Activated CD4-positive, alpha-beta T cell treated with anti-CD3 and anti-CD28 coated beads, Interleukin-2, Interleukin-6, amounts not matched to agents 100 ng/mL and 50 ng/mL, durations not matched to agents 16 hours and 8 hours (primary cell): ENCODE data around the gene ARFIP1.
"Not testable (repeated sequence)": the region's sequence is repeated elsewhere in the genome, so short reads cannot be mapped to it uniquely, and the experiment has no call there.

Experiments used
- DNase-seq: peaks from one replicate; pipeline ENCODE4 v3.0.0-alpha.2; 2020

Gene ARFIP1, protein sequence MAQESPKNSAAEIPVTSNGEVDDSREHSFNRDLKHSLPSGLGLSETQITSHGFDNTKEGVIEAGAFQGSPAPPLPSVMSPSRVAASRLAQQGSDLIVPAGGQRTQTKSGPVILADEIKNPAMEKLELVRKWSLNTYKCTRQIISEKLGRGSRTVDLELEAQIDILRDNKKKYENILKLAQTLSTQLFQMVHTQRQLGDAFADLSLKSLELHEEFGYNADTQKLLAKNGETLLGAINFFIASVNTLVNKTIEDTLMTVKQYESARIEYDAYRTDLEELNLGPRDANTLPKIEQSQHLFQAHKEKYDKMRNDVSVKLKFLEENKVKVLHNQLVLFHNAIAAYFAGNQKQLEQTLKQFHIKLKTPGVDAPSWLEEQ

DNA sequence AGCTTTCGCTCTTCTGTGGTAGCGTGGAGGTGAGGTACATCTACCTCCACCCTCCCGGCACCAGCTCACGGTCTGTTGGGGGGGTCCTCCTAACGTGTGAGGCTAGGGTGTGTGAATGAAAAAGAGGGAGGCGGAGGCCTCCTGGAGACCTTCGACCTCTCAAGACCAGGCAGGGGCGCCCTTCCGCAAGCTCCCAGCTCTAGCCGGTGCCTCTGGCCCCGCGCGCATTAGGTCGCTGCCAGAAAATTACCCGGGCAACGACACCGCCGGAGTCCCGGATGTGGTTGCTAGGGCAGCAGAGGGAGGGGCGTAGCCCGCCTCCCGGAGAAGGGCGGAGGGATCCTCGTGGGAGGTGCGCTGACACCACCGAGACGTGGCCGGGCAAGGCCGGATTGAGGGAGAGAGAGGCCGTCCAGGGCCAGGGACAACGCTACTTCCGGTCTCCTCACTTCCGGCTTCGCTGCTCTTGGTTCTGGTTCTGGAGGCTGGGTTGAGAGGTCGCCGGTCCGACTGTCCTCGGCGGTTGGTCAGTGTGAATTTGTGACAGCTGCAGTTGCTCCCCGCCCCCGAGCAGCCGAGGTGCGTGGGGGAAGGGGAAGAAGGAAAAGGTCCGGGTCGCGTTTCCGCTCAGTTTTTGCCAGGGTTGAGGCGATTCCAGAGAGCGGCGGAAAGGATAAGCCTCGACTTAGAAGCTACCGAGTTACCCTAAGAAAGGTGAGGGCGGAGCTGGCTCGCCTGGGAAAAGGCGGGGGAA lies at the start of gene ARFIP1, which contains the start of gene TIGD4:
Gene ARFIP1 (plus strand): TSS at position 442 of the 754 bp plus-strand sequence. CDS start 49,680 bp downstream, outside the sequence.
Gene TIGD4 (minus strand): TSS at position 218 of the 754 bp plus-strand sequence. CDS start 8,726 bp downstream, outside the sequence.
- peak; percentile 98 for DNase-seq

- DNase-seq: no peak
These were observed 47.8 kb upstream of the ARFIP1 start for GRCh38 chr4:152731997-152732396.

DNA sequence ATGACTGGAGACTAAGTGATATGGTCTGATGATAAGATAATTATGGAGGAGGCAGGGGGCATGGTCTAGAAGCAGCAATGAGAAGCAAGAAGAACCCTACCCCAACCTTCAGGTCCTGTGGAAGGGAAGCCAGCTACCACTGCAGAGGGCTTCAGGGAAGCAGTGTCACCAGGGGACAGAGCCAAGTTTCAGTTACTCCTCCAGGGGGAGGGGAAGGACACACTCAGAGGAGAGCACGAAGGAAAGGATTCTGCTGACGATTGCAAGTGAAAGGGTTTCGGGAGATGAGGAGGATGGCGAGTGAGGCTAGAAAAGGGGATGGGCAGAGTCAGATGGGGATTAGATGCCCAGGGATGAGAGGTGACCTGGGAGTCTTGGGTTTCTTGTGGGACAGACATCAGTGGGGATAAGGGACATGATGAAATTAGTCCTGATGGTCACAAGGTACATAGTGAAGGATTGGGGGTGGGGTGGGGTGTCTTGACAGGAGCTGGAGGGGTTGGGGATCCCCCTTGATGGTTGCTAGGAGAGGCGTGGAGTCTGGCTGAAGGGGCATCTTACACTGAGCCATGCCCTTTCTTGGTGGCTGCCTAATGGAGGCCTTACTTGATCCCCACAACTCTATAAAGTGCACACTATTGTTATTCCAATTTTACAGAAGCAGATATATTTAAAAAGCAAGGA lies 45.6 kb upstream of the ARFIP1 start:
- DNase-seq: no peak

DNA sequence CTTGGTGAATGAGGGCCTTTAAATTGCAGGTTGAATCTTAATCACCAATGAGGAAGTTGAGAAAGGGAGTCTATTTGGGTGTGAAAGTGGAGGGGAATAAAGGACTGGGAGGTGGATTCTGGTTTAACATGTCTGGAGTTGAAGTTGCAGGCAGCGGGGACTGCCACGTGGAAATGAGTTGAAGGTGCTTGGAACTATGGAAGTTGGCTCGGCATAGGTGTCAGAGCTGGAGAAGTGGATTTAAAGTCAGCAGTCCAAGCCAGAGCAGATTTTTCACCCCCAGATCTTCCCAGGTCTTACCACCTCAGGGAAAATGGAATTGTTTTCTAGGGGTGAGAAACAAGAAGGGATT lies 45.1 kb upstream of the ARFIP1 start:
- DNase-seq: no peak

- DNase-seq: peak; percentile 36
These were observed 44.3 kb upstream of the ARFIP1 start for GRCh38 chr4:152735396-152735859.

DNA sequence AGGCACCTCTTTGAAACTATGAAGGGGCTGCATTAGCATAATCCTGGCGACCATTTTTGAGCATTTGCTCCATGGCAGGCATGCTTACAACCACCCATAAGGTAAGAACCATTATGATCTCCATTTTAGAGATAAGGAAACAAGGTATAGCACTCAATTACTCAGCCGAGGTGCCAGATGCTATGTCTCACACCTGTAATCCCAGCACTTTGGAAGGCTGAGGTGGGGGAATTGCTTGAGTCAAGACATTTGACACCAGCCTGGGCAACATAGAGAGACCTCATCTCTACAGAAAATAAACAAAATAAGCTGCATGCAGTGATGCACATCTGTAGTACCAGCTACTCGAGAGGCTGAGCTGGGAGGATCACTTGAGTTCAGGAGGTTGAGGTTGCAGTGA lies 43.8 kb upstream of the ARFIP1 start:
- DNase-seq: no peak

DNA sequence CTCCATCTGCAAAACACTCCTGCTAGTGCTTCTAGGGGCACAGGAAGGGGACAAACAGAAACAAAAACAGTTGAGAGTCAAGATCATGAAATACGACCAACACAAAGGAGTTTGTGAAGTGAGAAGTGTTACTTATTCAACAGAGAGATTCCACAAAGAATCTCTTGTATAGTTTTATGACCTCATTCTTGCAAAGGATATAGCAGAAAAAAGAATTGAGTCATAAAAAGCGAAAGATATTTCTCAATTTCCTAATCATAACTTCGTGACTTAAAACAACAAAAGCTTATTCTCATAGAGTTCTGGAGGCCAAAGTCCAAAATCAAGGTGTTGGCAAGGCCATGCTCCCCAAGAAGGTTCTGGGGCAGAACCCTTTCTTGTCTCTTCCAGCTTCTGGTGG lies 40.9 kb upstream of the ARFIP1 start:
- no peak for DNase-seq

DNA sequence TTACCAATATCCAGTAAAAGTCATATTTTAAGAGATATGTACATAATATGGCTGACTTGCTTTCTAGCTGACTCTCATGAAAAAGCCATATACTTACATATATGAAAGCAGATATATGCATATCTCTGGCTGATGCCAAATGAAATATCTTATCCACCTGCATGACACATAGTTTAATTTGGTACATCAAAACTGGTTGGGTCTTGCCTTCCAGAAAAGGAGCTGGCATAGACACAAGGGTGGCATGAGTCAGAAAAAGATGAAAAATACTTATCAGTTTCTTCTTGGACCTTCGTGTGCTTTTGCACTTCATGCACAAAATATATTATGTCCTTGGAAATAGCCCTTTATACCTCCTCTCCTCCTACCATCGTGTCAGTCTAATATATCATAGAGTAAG lies 32.3 kb upstream of the ARFIP1 start:
- no peak for DNase-seq

DNA sequence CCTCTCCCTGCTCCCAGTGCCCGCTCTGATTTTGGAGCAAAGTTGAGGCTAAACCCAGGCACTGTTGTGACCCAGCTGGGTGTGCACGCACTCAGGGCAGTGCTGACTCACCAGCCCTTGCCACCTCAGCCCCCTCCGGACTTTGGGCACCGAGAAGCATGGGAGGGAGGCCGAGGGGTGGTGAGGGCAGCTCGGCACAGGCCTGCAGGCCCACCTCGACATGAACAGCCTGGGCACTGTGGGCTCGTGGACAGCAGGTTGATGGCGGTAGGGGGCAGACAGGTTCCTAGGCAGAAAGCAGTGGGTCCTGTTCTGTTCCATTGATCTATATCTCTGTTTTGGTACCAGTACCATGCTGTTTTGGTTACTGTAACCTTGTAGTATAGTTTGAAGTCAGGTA lies 31.1 kb upstream of the ARFIP1 start:
- DNase-seq: no peak

DNA sequence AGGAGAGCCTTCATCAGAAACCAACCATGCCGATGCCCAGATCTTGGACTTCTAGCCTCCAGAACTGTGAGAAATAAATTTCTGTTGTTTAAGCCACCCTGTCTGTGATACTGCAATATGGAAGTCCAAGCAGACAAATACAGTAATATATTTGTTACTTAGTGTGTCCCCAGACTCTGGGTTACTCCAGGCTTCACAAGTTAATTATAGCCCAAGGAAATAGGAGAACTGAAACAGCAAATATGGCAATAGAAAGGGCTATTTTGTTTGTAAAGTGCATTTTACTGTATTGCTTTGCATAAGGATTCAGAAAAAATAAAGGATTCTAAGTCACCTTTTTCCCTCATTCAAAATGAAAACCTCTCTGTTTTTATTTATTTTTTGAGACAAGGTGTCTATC lies 16.0 kb upstream of the ARFIP1 start:
- DNase-seq: no peak

- DNase-seq: not testable (repeated sequence)
These were observed 14.6 kb upstream of the ARFIP1 start for GRCh38 chr4:152765069-152765737.

GRCh38 chr4:152771741-152772533 lies 7.8 kb upstream of the ARFIP1 start:
- DNase-seq: peak; percentile 18

GRCh38 chr4:152773339-152773738 lies 6.4 kb upstream of the ARFIP1 start:
- DNase-seq: no peak

- no peak for DNase-seq
These were observed 5.8 kb upstream of the ARFIP1 start for GRCh38 chr4:152773953-152774352.

DNA sequence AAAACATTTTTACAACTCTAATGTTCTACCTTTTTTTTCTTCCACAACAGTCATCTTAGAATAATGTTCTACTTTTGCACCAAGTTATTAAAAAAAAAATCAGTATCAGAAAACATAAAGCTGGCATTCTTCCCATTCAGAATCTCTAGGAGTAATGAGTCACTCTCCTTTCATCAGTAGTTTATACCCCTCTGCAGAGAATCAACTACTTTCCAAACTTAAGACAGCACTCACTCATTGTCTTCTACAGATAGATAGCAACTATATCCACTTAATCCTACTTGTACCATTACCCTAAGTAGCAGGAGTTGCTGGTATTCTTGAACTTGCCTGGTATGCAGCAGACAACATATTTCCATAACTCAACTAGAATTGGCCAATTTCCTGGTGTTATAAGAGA lies 3.4 kb upstream of the ARFIP1 start:
- no peak for DNase-seq

- no peak for DNase-seq
These were observed 2.3 kb upstream of the ARFIP1 start for GRCh38 chr4:152777488-152777887.

- peak; percentile 48 for DNase-seq
These were observed 870 bp upstream of the ARFIP1 start for GRCh38 chr4:152778656-152779512.

- no peak for DNase-seq
These were observed 569 bp downstream of the ARFIP1 start for GRCh38 chr4:152780267-152780778.

DNA sequence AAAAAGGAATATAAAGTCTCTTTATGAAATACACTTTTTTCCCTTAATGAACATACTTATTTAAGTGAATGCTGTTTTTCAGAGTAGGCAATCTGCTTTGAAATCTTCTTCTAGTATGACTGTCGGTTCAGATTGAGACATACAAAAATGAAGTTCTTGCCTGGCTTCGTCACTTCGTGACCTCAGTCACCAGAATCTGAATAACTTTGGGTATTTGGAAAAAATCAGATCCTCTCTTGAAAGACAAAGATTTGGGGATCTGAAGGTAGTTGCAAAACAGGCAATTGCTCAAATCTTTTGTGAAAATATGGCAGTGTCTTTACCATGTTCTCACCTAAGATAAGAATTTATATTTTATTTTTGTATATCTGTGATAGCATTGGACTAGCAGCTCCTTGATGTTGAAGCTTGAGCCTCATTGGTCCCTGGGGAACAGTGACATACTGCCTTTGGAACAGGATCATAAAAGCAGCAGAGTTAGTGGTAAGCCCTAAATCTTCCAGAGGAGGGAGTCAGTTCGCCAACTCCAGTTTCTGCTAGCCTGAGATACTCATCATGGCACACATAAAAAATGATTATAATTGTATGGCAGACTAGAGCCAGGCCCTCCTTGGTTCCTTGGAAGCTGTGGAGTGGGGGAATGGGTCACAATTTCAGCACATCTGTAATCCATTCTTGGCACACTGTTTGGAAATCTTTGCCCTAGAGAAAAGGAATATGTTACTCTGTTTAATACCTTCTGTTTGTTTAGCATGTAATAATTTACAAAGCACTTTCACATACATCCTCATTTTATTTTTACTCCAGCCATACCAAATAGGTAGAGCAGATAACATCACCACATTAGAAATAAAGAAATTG lies 5.0 kb downstream of the ARFIP1 start:
- no peak for DNase-seq
